HG02938 (cell line): Measurements from ENCODE around the gene MPP7.
"Not testable (repeated sequence)": the region's sequence is repeated elsewhere in the genome, so short reads cannot be mapped to it uniquely, and the experiment has no call there.

ENCODE experiments used
- ATAC-seq: cut with Tn5 transposase; IDR thresholded peaks from one replicate; pipeline ENCODE4 v1.9.1; 2021; ENCODE audit warnings: mild to moderate bottlenecking, moderate library complexity; ENCODE audit not compliant: unreplicated experiment

Gene MPP7

GRCh38 chr10:28302638-28303488 is at the start of gene MPP7:
Gene MPP7 (minus strand): TSS chr10:28303064. CDS start chr10:28238604, 64,460 bp downstream.
- ATAC-seq = peak; percentile 100

GRCh38 chr10:28349892-28350291 is 47.0 kb upstream of the MPP7 start:
- ATAC-seq = no peak

GRCh38 chr10:28343987-28344895 is 41.4 kb upstream of the MPP7 start:
- no peak for ATAC-seq

- ATAC-seq = no peak
Measured at GRCh38 chr10:28343252-28343651, 40.4 kb upstream of the MPP7 start.

GRCh38 chr10:28341679-28342078 is 38.8 kb upstream of the MPP7 start:
- not testable (repeated sequence) for ATAC-seq

- no peak for ATAC-seq
Measured at GRCh38 chr10:28332726-28333125, 29.9 kb upstream of the MPP7 start.

GRCh38 chr10:28331841-28332240 is 29.0 kb upstream of the MPP7 start:
- ATAC-seq = no peak

- ATAC-seq = no peak
Measured at GRCh38 chr10:28331066-28331465, 28.2 kb upstream of the MPP7 start.

GRCh38 chr10:28328346-28328745 is 25.5 kb upstream of the MPP7 start:
- no peak for ATAC-seq

- no peak for ATAC-seq
Measured at GRCh38 chr10:28327491-28327880, 24.6 kb upstream of the MPP7 start.

GRCh38 chr10:28326516-28327490 is 23.9 kb upstream of the MPP7 start:
- ATAC-seq = no peak

GRCh38 chr10:28320799-28321198 is 17.9 kb upstream of the MPP7 start:
- ATAC-seq = no peak

- ATAC-seq = no peak
Measured at GRCh38 chr10:28320090-28320489, 17.2 kb upstream of the MPP7 start.

- not testable (repeated sequence) for ATAC-seq
Measured at GRCh38 chr10:28319061-28319460, 16.2 kb upstream of the MPP7 start.

GRCh38 chr10:28318626-28319025 is 15.8 kb upstream of the MPP7 start:
- no peak for ATAC-seq

GRCh38 chr10:28317760-28318159 is 14.9 kb upstream of the MPP7 start:
- no peak for ATAC-seq

- ATAC-seq = no peak
Measured at GRCh38 chr10:28316696-28317095, 13.8 kb upstream of the MPP7 start.

GRCh38 chr10:28315140-28315539 is 12.3 kb upstream of the MPP7 start:
- no peak for ATAC-seq

- ATAC-seq = no peak
Measured at GRCh38 chr10:28314211-28314610, 11.3 kb upstream of the MPP7 start.

GRCh38 chr10:28312572-28312971 is 9.7 kb upstream of the MPP7 start:
- no peak for ATAC-seq

GRCh38 chr10:28311104-28311503 is 8.2 kb upstream of the MPP7 start:
- ATAC-seq = no peak
